Measurements from ENCODE around the gene NLRP6.
"Not testable (repeated sequence)": the region's sequence is repeated elsewhere in the genome, so short reads cannot be mapped to it uniquely, and the experiment has no call there.

The NLRP6 gene

GRCh38 chr11:325796-326591 is 47.8 kb downstream of the NLRP6 start:
- no peak for DNase-seq (ENCODE audit: low spot score)

GRCh38 chr11:326592-326841 is 48.3 kb downstream of the NLRP6 start:
- no peak for DNase-seq (ENCODE audit: low spot score)

GRCh38 chr11:326842-327580 is 48.8 kb downstream of the NLRP6 start:
- DNase-seq (ENCODE audit: low spot score): no peak

GRCh38 chr11:327581-327923 is 49.3 kb downstream of the NLRP6 start:
- DNase-seq (ENCODE audit: low spot score): no peak

- no peak for DNase-seq (ENCODE audit: low spot score)
Measured at GRCh38 chr11:328012-328411, 49.8 kb downstream of the NLRP6 start.

- DNase-seq (ENCODE audit: low spot score): not testable (repeated sequence)
Measured at GRCh38 chr11:328516-329100, 50.4 kb downstream of the NLRP6 start.

- no peak for DNase-seq (ENCODE audit: low spot score)
Measured at GRCh38 chr11:329886-330253, 51.7 kb downstream of the NLRP6 start.

- DNase-seq (ENCODE audit: low spot score): no peak
Measured at GRCh38 chr11:330307-330693, 52.1 kb downstream of the NLRP6 start.

GRCh38 chr11:330694-331357 is 52.6 kb downstream of the NLRP6 start:
- no peak for DNase-seq (ENCODE audit: low spot score)

GRCh38 chr11:331358-332060 is 53.3 kb downstream of the NLRP6 start:
- no peak for DNase-seq (ENCODE audit: low spot score)

GRCh38 chr11:332651-333480 is 54.7 kb downstream of the NLRP6 start:
- no peak for DNase-seq (ENCODE audit: low spot score)

GRCh38 chr11:333616-334263 is 55.5 kb downstream of the NLRP6 start:
- DNase-seq (ENCODE audit: low spot score): not testable (repeated sequence)

- no peak for DNase-seq (ENCODE audit: low spot score)
Measured at GRCh38 chr11:334264-334994, 56.2 kb downstream of the NLRP6 start.
